Gastroesophageal sphincter (tissue), 3 donors: Measurements from ENCODE around the gene SCLY.

Source experiments
- CTCF ChIP-seq, 4 experiments: fragments of 200-600 bp in 2 of 4; fragments of 450-650 bp in 2 of 4; sonication (generic) in 1 of 4; IDR thresholded peaks; one replicate each; pipeline ENCODE4 v1.5.1; 2017 to 2019; ENCODE audit warnings: antibody characterized with exemption in 4 of 4, mild to moderate bottlenecking in 2 of 4, moderate library complexity in 2 of 4
- EP300 ChIP-seq: sonication (generic); formaldehyde crosslinking; IDR thresholded peaks from one replicate; pipeline ENCODE4 v1.6.1; 2017; ENCODE audit warnings: antibody characterized with exemption, mild to moderate bottlenecking
- POLR2A ChIP-seq, 2 donors: fragments of 450-650 bp; IDR thresholded peaks; one replicate each; pipeline ENCODE4 v1.6.1; 2017; ENCODE audit warnings: antibody characterized with exemption in 2 of 2, mild to moderate bottlenecking in 2 of 2, moderate library complexity in 1 of 2
- POLR2AphosphoS5 ChIP-seq: sonication (generic); formaldehyde crosslinking; IDR thresholded peaks from one replicate; pipeline ENCODE4 v1.6.1; 2017; ENCODE audit warnings: antibody characterized with exemption

GRCh38 chr2:238114331-238114841 lies 53.6 kb downstream of the SCLY start:
- TF ChIP-seq EP300: no peak
- TF ChIP-seq CTCF (IDR thresholded peaks at IDR 0.05): no peak
- TF ChIP-seq POLR2AphosphoS5: no peak
- TF ChIP-seq POLR2A (IDR thresholded peaks at IDR 0.05): no peak
